MM.1S (cell line): Measurements from ENCODE around the gene APBB2.

ENCODE experiments used
- CTCF ChIP-seq: fragments of 300-600 bp; sonication (generic); IDR thresholded peaks from 2 replicates; pipeline ENCODE4 v1.5.1; 2016; ENCODE audit warnings: antibody characterized with exemption, low read length, mixed read lengths
- EZH2 ChIP-seq: fragments of 300-600 bp; sonication (generic); optimal IDR thresholded peaks from 2 replicates; pipeline ENCODE3; 2017; ENCODE audit warnings: low read depth, mild to moderate bottlenecking, antibody characterized with exemption, low read length, mixed read lengths
- EZH2phosphoT487 ChIP-seq: fragments of 300-600 bp; sonication (generic); IDR thresholded peaks from 2 replicates; pipeline ENCODE4 v1.6.1; 2018; ENCODE audit warnings: antibody characterized with exemption, low read length

GRCh38 chr4:41157009-41157408, 57.3 kb downstream of the APBB2 start:
- no peak for TF ChIP-seq EZH2
- no peak for TF ChIP-seq EZH2phosphoT487
- TF ChIP-seq CTCF = no peak
